ENCODE data around the gene SYT17.

Gene SYT17

DNA sequence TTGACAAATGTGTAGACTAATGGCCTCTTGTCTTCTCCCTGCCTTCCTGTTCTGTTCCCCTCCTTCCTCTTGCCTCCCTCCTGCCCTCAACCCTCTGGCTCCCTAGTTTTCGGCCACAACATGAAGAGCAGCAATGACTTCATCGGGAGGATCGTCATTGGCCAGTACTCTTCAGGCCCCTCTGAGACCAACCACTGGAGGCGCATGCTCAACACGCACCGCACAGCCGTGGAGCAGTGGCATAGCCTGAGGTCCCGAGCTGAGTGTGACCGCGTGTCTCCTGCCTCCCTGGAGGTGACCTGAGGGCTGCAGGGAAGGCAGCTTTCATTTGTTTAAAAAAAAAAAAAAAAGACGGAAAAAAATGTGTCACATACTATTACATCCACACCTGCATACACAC, 98.7 kb downstream of the SYT17 start:
- no peaks in the 10 kb centered on the region for H3K27me3 Mint-ChIP-seq (ENCODE audit: low read depth)
- no peaks in the 10 kb centered on the region for H3K36me3 Mint-ChIP-seq (ENCODE audit: low read depth)
- H3K4me3 Mint-ChIP-seq = no peak overlapping the region
- peaks cover 15% of the 10 kb centered on the region for H3K9me3 Mint-ChIP-seq
- no peaks in the 10 kb centered on the region for H3K4me1 Mint-ChIP-seq (ENCODE audit: low read depth)
- no peak overlapping the region for H3K27ac Mint-ChIP-seq

DNA sequence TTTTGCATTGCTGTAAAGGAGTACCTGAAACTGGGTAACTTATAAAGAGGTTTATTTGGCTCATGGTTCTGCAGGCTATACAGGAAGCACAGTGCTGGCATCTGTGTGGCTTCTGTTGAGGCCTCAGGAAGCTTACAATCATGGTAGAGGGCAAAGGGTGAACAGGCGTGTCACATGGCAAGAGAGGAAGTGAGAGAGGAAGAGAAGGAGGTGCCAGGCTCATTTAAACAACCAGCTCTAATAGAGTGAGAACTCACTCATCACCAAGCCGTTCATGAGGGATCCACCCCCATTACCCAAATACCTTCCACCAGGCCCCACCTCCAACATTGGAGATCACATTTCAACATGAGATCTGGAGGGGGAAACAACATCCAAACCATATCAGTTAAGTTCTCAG, 101.1 kb downstream of the SYT17 start:
- Mint-ChIP-seq H3K9me3 (peaks cover 15% of the 10 kb centered on the region), H3K4me3 (no peak overlapping the region), H3K4me1 (ENCODE audit: low read depth) (no peaks in the 10 kb centered on the region), H3K27me3 (ENCODE audit: low read depth) (no peaks in the 10 kb centered on the region), H3K27ac (no peak overlapping the region), H3K36me3 (ENCODE audit: low read depth) (no peaks in the 10 kb centered on the region)

DNA sequence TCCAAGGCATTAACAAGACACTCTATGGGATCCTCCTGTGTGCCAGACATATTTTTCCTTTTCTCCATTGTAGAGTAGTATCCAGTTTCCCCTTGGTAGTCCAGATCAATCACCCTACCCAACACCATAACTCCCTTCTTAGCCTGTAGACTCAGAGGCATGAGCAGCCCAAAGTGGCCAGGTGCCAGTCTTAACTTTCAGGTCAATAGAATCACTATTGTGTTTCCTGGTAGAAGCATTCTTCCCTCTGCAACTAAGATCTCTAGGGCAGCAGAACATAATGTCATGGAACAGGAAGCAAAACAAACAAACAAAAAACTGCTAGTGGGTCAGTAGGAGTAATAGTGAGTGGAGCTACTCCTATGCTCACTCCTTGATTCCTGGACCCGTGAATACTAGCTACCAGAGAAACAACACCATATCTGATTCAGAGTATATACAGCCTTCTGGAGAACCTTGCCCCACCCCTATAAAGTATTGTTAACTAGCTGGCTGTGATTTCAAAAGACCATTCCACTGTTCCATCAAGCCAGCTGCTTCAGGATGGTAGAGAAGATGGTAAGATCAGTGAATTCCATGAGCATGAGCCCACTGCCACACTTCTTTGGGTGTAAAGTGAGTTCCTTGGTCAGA, 106.2 kb downstream of the SYT17 start:
- no peaks in the 10 kb centered on the region for H3K36me3 Mint-ChIP-seq (ENCODE audit: low read depth)
- H3K4me3 Mint-ChIP-seq = no peak overlapping the region
- no peak overlapping the region for H3K27ac Mint-ChIP-seq
- H3K4me1 Mint-ChIP-seq (ENCODE audit: low read depth) = no peaks in the 10 kb centered on the region
- no peaks in the 10 kb centered on the region for H3K9me3 Mint-ChIP-seq
- no peaks in the 10 kb centered on the region for H3K27me3 Mint-ChIP-seq (ENCODE audit: low read depth)

DNA sequence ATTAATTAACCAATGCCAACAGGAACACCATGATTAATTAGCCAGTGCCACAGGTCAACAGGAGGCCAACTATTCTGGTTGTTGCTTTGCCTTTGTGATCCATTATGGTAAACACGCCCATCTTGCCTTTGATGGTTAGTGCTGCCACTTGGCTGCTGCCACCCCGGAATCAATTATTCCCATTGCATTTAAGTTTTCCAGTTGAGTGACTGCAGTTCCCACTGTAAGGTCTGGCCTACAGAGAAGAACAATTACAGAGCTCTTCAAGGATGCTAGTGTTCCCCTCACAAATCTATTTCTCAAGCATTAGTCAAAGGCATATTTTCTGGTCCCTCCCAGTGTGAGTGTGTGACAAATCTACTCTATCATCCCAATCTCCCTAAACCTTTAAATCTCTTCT, 110.4 kb downstream of the SYT17 start:
- no peak overlapping the region for H3K4me3 Mint-ChIP-seq
- H3K9me3 Mint-ChIP-seq = no peaks in the 10 kb centered on the region
- no peaks in the 10 kb centered on the region for H3K36me3 Mint-ChIP-seq (ENCODE audit: low read depth)
- H3K27ac Mint-ChIP-seq = no peak overlapping the region
- H3K27me3 Mint-ChIP-seq (ENCODE audit: low read depth) = no peaks in the 10 kb centered on the region
- H3K4me1 Mint-ChIP-seq (ENCODE audit: low read depth) = no peaks in the 10 kb centered on the region

DNA sequence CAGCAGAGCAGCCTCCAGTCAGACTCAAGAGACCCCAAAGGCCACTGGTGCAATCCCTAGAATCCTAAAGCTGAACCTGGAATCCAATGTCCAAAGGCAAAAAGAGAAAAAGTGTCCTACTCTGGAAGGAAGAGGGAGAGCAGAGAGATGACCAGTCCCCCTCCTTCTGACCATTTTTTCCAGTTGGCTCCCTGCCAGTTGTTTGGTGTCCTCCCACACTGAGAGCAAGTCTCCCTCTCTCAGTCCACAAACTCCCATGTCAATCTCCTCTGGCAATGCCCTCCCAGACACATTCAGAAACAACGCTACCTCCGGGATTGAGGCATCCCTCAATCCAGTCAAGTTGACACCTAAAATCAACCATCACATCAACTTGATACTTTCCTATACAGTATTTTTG, 113.2 kb downstream of the SYT17 start:
- Mint-ChIP-seq H3K4me1 (ENCODE audit: low read depth) (no peaks in the 10 kb centered on the region), H3K27me3 (ENCODE audit: low read depth) (no peaks in the 10 kb centered on the region), H3K4me3 (no peak overlapping the region), H3K9me3 (no peaks in the 10 kb centered on the region), H3K36me3 (ENCODE audit: low read depth) (no peaks in the 10 kb centered on the region), H3K27ac (no peak overlapping the region)

DNA sequence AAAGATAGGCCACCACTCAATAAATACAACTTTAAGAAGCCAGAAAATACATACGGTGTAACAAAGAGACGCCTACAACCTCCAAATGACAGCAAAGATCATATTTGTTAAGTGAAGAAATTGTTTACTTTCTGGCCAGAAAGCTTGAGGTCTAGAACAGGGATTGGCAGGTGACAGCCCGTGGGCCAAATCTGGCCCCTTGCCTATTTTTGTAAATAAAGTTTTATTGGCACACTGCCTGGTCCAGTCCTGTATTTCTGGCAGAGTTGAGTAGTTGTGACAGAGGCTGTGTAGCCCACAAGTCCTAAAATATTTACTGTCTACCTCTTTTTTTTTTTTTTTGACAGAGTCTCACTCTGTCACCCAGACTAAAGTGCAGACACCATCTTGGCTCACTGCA, 114.1 kb downstream of the SYT17 start:
- Mint-ChIP-seq H3K27me3 (ENCODE audit: low read depth) (no peaks in the 10 kb centered on the region), H3K4me1 (ENCODE audit: low read depth) (no peaks in the 10 kb centered on the region), H3K27ac (no peak overlapping the region), H3K4me3 (no peak overlapping the region), H3K9me3 (no peaks in the 10 kb centered on the region), H3K36me3 (ENCODE audit: low read depth) (no peaks in the 10 kb centered on the region)

DNA sequence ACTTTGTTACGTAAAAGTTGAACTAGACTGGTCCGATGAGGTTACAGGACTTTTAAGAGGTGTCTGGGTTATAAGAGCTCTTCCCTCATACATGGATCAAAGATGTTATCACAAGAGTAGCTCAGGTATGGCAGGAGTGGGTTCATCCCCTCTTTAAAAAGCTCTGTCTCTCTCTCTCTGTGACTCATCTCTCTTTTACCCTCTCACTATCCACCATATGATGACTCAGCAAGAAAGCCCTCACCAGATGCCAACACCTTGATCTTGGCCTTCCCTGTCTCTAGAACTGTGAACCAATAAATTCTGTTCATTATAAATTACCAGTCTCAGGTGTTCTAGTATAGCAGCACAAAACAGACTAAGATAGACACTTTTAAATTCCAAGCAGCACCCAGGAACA, 115.6 kb downstream of the SYT17 start:
- H3K27ac Mint-ChIP-seq = no peak overlapping the region
- H3K27me3 Mint-ChIP-seq (ENCODE audit: low read depth) = no peaks in the 10 kb centered on the region
- no peaks in the 10 kb centered on the region for H3K36me3 Mint-ChIP-seq (ENCODE audit: low read depth)
- H3K4me3 Mint-ChIP-seq = no peak overlapping the region
- H3K9me3 Mint-ChIP-seq = no peaks in the 10 kb centered on the region
- H3K4me1 Mint-ChIP-seq (ENCODE audit: low read depth) = no peaks in the 10 kb centered on the region

DNA sequence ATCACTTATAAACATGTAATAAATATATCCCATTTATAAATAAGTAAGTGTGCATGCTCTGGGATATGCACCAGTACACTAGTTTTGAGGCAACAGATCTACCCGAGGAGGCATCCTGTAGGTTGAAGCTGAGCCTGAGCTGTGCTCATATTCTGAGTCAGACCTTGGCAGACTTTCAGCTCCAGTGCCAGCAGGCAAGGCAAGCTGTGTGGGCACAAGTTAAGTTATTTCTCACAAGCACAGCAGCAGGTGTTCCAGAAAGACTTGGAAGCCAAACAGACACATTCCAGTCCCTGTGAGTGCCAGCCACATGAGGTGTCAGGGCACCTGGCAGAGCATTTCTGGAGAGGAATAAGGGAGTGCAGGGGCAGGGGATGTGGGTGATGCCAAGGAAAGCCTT, 116.2 kb downstream of the SYT17 start:
- Mint-ChIP-seq H3K9me3 (no peaks in the 10 kb centered on the region), H3K36me3 (ENCODE audit: low read depth) (no peaks in the 10 kb centered on the region), H3K27me3 (ENCODE audit: low read depth) (no peaks in the 10 kb centered on the region), H3K27ac (no peak overlapping the region), H3K4me3 (no peak overlapping the region), H3K4me1 (ENCODE audit: low read depth) (no peaks in the 10 kb centered on the region)

DNA sequence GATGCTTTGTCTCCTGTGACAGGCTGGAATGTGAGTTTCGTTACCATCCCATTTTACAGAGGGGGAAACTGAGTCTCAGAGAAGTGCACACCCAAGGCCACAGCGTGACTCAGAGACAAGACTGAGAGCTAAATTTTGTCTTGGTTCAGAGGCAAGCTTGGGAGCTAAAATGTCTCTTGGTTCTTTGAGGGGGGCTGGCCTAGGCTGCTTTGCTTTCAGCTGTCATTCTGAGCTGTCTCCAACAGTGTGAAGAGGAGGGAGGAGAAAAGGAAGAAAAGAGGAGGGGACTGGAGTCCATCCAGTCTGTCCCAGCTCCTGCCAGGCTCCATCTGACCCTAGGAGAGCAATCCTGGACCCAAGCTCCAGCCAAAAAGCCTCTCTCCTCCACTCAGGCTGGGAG, 117.4 kb downstream of the SYT17 start, which contains the start of gene CLEC19A:
CLEC19A (plus strand) TSS at position 301 of the 400 bp plus-strand sequence. CDS start 121 bp downstream, outside the sequence.
- Mint-ChIP-seq H3K4me1 (ENCODE audit: low read depth) (no peaks in the 10 kb centered on the region), H3K27ac (no peak within 1 kb of the TSS), H3K36me3 (ENCODE audit: low read depth) (no peaks in the 10 kb centered on the region), H3K9me3 (no peaks in the 10 kb centered on the region), H3K4me3 (no peak within 1 kb of the TSS), H3K27me3 (ENCODE audit: low read depth) (peaks cover 4% of the 10 kb centered on the region)

DNA sequence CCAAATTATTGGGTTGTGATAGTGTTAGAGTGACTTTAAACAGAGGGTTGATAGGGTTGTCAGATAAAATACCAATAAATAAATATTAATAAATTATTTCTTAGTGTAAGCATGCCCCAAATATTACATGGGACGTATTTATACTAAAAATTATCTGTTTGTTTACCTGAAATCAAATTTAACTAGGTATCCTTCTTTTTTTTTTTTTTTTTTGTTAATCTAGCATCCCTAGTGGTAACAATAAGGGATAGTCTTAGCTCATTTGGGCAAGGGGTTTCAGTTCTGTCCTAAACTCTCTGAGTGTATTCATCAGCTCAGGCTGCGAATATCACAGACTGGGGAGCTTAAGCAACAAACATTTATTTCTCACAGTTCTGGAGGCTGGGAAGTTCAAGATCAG, 118.8 kb downstream of the SYT17 start:
- Mint-ChIP-seq H3K36me3 (ENCODE audit: low read depth) (no peaks in the 10 kb centered on the region), H3K27ac (no peak overlapping the region), H3K4me3 (no peak overlapping the region), H3K4me1 (ENCODE audit: low read depth) (no peaks in the 10 kb centered on the region), H3K9me3 (no peaks in the 10 kb centered on the region), H3K27me3 (ENCODE audit: low read depth) (peaks cover 4% of the 10 kb centered on the region)

DNA sequence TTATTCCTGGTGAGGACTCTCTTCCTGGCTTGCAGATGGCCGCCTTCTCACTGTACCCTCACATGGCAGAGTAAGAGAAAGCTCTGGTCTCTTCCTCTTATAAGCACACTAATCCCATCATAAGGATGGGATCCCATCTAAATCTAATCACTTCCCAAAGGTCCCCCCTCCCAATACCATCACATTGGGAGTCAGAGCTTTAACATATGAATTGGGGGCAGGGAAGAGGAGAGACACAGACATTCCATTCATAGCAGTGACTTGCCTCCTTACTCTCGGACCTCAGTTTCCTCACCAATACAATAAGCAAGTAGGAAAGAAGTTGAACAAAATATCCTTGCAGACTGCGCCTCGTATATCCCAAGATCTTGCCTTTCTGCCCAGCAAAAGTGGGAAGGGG, 119.2 kb downstream of the SYT17 start:
- Mint-ChIP-seq H3K27me3 (ENCODE audit: low read depth) (peaks cover 4% of the 10 kb centered on the region), H3K27ac (no peak overlapping the region), H3K4me1 (ENCODE audit: low read depth) (no peaks in the 10 kb centered on the region), H3K9me3 (no peaks in the 10 kb centered on the region), H3K36me3 (ENCODE audit: low read depth) (no peaks in the 10 kb centered on the region), H3K4me3 (no peak overlapping the region)

DNA sequence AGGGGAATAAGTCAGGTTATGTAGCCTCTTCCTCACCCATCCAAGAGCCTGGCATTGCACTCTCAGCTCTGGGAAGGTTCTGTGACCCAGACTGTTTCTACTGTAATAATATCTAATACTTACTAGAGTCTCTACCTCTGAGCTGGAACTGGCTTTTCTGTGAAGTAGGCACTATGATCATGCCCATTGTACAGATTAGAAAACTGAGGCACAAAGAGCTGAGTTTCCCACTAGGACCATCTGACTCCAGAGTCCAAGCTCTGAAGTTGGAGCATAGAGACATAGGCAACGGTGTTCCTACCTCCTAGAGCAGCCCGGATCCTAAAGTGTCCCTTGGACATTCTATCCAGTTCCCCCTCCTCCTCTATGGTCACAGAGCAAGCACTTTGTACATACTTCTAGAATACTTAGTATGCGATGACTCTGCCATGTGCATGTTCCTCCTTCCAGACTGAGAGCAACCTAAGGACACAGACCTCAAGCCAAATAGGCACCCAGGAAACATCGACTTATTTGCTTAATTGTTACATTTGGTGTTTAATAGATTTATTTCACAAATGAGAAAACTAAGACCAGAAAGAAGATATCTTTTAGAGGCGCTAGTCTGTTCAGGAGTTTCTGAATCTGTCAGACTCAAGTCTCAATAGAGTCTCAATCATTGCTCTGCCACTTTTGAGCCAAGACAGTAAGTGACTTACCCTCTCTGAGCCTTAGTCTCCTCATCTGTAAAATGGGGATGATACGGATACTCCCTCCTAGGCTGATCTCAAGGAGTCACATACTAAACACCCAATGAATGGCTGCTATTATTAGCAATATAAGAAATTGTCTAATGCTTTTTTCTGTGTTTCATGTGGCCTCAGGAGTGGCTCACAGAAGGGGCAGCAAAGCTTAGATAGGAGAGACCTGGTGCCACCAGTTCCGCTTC, 121.1 kb downstream of the SYT17 start:
- Mint-ChIP-seq H3K4me1 (ENCODE audit: low read depth) (peaks cover 9% of the 10 kb centered on the region), H3K27ac (no peak overlapping the region), H3K9me3 (peaks cover 8% of the 10 kb centered on the region), H3K4me3 (no peak overlapping the region), H3K27me3 (ENCODE audit: low read depth) (peaks cover 13% of the 10 kb centered on the region), H3K36me3 (ENCODE audit: low read depth) (peaks cover 3% of the 10 kb centered on the region)

DNA sequence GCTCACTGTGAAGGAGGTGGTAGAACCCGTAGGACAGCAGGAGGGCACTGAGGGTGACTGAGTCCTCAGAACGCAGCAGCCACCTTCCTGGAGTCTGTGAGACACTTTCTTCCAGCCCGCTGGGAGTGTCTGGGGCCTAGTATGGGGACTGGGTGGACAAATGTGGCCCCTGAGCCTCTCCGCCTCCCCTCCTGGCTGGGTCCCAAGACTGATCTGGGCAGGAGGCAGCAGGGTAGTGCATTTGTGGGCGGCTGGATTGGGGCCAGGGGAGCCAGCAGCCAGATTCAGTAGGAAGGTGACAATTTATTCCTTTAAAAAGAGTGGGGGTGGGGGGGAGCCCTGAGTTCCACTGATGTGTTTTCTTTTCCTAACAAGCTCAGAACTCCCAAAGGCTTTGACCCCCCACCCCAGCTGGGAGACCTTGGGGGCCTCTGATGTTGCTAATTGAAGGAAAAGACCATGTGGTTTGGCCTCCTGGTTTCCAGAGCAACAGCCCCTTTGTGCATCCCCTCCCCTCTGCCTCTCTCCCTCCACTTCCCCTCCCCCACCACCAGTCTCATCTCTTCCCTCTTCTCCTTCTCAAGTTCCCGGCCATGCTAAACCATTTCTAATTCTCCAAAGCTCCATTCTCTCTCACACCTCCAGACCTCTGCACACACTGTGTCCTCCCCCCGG, 121.9 kb downstream of the SYT17 start:
- peaks cover 16% of the 10 kb centered on the region for H3K4me1 Mint-ChIP-seq (ENCODE audit: low read depth)
- peaks cover 13% of the 10 kb centered on the region for H3K27me3 Mint-ChIP-seq (ENCODE audit: low read depth)
- H3K27ac Mint-ChIP-seq = no peak overlapping the region
- peaks cover 3% of the 10 kb centered on the region for H3K36me3 Mint-ChIP-seq (ENCODE audit: low read depth)
- H3K4me3 Mint-ChIP-seq = no peak overlapping the region
- H3K9me3 Mint-ChIP-seq = peaks cover 8% of the 10 kb centered on the region

DNA sequence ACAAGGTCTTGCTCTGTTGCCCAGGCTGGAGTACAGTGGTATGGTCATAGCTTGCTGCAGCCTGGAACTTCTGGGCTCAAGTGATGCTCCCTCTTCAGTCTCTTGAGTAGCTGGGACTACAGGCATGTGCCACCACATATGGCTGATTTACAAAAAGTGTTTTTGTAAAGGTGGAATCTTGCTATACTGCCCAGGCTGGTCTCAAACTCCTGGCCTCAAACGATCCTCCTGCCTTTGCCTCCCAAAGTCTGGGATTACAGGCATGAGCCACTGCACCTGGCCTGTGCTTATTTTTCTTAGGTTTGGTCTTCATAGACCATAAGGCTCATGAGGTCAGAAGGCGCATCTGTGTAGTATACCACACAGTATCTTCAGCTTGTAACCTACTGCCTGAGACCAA, 122.8 kb downstream of the SYT17 start:
- peaks cover 16% of the 10 kb centered on the region for H3K4me1 Mint-ChIP-seq (ENCODE audit: low read depth)
- H3K27me3 Mint-ChIP-seq (ENCODE audit: low read depth) = peaks cover 13% of the 10 kb centered on the region
- no peak overlapping the region for H3K4me3 Mint-ChIP-seq
- H3K9me3 Mint-ChIP-seq = peaks cover 8% of the 10 kb centered on the region
- H3K36me3 Mint-ChIP-seq (ENCODE audit: low read depth) = peaks cover 3% of the 10 kb centered on the region
- H3K27ac Mint-ChIP-seq = no peak overlapping the region

DNA sequence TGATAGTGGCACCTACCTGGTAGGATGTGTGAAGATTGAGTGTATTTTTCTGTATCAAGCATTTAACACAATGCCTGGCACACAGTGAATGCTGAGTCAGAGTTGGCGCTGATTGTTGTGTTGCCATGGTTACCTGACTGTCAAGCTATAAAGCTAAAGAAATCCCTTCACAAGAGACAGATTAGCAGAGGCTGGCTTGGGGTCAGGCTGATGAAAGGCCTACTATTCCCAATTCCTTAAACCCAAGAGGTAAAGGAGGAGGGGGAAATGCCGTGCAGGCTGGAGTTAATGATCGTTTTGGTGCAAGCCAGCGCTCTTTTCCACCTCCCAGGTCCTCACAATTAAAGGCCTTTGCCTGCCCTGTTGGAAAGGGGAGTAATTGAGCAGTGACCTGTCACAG, 123.4 kb downstream of the SYT17 start:
- Mint-ChIP-seq H3K4me1 (ENCODE audit: low read depth) (peaks cover 16% of the 10 kb centered on the region), H3K27me3 (ENCODE audit: low read depth) (peaks cover 13% of the 10 kb centered on the region), H3K9me3 (peaks cover 8% of the 10 kb centered on the region), H3K27ac (no peak overlapping the region), H3K36me3 (ENCODE audit: low read depth) (peaks cover 3% of the 10 kb centered on the region), H3K4me3 (no peak overlapping the region)
